ENCODE data around the gene ARHGEF28.

ARHGEF28 gene, protein sequence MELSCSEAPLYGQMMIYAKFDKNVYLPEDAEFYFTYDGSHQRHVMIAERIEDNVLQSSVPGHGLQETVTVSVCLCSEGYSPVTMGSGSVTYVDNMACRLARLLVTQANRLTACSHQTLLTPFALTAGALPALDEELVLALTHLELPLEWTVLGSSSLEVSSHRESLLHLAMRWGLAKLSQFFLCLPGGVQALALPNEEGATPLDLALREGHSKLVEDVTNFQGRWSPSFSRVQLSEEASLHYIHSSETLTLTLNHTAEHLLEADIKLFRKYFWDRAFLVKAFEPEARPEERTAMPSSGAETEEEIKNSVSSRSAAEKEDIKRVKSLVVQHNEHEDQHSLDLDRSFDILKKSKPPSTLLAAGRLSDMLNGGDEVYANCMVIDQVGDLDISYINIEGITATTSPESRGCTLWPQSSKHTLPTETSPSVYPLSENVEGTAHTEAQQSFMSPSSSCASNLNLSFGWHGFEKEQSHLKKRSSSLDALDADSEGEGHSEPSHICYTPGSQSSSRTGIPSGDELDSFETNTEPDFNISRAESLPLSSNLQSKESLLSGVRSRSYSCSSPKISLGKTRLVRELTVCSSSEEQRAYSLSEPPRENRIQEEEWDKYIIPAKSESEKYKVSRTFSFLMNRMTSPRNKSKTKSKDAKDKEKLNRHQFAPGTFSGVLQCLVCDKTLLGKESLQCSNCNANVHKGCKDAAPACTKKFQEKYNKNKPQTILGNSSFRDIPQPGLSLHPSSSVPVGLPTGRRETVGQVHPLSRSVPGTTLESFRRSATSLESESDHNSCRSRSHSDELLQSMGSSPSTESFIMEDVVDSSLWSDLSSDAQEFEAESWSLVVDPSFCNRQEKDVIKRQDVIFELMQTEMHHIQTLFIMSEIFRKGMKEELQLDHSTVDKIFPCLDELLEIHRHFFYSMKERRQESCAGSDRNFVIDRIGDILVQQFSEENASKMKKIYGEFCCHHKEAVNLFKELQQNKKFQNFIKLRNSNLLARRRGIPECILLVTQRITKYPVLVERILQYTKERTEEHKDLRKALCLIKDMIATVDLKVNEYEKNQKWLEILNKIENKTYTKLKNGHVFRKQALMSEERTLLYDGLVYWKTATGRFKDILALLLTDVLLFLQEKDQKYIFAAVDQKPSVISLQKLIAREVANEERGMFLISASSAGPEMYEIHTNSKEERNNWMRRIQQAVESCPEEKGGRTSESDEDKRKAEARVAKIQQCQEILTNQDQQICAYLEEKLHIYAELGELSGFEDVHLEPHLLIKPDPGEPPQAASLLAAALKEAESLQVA (N-terminal part only)

DNA sequence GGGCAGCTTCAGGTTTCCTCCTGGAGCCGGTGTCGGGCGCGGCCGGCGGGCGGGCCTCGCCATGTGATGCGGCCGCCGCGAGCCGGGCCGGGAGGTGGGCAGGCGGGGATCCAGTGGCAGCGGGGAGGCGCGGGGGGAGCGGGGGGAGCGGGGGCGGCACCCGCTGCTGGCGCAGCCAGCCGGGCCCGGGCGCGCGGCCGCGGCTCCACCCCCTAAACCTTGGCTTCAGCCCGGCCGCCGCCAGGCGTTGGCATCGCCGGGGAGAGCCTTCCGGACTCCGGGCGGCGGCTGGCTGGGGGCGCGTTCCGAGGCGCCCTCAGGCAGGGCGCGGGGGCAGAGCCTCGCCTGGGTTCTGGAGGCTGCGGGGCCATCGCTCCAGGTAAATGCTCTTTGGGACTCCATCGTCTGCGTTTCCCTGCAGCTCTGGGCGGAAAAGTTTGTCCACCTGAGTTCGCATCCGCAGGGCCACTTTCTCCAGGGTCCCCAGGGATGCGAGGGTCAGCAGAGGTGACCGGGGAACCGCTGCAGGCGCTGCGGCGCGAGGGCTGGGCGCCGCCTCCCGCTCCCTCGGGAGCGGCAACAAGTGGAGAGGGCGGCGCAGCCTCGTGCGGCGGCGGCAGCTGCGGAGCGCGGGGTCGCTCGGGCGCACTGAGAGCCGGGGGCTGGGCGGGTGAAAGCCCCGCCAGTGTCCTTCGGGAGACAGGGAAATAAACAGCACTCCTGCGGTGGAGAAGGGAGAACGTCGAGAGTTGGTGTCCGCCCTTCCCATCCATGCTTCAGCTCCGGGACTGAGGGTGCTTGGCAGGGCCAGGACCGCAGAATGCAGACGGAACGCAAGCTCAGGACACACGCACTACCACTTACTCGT lies at the start of gene ARHGEF28:
Gene ARHGEF28, plus strand, starts transcription at position 253 of the 868 bp plus-strand sequence. CDS start 58,656 bp downstream, outside the sequence.
- no peak for DNase-seq (ENCODE audit: low read depth)

DNA sequence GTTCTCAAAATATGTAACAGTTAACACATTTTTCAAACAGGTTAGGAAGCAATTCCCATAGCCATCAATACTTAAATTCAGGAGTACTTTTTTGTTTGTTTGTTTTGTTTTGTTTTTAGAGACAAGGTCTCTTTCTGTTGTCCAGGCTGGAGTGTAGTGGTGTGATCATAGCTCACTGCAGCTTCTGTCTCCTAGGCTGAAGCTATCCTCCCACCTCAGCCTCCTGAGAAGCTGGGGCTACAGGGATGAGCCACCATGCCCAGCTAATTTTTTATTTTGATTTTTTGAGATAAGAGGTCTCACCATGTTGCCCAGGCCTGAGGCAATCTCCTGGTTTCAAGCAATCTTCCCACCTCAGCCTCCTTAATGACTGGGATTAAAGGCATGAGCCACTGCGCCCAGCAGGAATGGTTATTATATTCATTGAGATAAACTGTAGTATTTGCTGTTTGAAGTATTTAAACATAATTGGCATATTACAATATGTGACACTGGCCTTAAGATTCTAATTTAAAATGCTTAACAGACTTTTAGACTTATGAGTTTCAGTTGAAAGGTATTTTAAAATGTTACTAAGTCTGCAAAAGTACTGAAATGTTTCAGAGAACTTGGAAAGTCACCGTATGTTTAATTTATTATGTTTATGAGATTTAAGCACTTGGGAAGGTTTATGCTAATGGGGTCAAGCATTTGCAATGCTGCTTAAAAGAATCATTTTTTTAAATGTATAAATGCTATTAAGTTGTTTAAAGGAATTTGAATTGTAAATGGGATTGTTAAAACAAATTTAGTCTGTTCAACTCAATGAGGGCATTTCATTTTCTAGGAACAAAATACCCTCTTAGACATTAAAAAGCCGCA lies 43.5 kb upstream of the ARHGEF28 start:
- DNase-seq (ENCODE audit: low read depth) = no peak

DNA sequence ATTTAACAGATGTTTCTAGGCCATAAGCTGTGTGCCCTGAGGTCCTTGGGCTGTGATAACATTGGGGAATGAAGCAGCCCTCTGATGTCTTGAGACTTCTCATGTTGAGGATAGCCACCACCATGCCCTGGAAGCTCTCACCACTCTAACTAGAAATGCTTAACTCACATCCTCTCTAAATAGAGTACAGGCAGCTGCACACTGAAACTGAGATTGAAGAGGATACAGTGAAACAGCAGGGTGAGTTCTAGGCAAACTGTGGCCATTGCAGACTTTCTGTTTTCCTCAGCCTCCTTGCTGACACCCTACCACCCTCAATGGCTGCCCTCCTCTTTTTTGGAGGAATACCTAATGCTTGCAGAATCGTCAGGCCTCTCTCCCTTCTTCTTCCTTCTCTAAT lies 38.1 kb upstream of the ARHGEF28 start:
- DNase-seq (ENCODE audit: low read depth) = no peak

DNA sequence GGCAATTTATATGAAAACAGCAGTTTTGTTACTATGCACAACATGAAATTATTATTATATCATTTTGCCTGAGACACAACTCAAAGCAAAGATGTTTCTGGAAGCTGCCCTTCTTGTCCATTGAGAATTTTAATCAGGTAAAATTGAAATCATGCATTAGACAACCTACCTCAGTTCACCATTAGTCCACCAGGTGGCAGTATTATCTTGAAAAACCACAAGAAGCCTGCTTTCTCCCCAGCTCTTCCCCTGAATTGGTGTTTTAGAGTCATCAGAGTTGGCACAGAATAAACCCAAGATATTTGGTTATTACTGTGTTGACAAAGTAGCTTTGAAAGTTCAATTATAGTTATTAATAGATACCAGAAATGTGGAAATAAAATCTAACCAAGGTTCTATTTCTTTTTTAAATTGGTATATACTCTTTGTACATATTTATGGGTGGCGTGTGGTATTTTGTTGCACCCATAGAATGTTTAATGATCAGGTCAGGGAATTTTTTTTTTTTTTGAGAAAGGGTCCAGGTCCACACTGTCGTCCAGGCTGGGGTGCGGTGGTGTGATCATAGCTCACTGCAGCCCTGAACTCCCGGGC lies 34.8 kb upstream of the ARHGEF28 start:
- DNase-seq (ENCODE audit: low read depth) = peak; percentile 66

DNA sequence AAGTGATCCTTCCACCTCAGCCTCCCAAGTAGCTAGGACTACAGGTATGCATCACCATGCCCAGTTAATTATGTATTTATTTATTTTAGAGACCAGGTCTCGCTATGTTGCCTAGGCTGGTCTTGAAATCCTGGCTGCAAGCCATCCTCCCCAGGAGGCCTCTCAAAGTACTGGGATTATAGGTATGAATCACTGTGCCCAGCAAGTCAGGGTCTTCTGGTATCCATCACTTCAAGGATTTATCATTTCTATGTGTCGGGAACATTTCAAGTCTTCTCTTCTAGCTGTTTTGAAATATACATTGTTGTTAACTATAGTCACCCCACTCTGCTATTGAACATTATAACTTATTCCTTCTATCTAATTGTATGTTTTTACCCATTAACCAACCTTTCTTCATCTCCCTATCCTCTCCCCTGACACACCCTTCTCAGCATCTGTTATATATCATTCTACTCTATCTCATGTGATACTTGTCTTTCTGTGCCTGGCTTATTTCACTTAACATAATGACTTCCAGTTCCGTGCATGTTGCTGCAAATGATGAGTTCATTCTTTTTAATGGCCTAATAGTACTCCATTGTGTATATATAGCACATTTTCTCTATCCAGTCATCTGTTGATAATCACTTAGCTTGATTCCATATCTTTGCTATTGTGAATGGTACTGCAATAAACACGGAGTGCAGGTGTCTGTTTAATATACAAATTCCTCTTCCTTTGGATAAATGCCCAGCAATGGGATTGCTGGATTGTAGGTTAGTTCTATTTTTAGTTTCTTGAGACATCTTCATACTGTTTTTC lies 34.1 kb upstream of the ARHGEF28 start:
- DNase-seq (ENCODE audit: low read depth) = no peak

DNA sequence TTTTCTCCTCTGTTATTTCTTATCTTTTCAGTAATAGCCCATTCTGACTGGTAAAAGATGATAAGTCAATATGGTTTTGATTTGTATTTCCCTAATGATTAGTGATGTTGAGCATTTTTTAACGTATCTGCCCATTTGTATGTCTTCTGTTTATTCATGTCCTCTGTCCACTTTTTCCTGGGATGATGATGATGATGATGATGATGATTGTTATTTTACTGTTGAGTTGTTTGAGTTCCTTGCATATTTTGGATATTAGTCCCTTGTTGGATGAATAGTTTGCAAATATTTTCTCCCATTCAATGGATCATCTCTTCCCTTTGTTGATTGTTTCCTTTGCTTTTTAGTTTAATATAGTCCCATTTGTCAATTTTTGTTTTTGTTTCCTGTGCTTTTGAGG lies 33.4 kb upstream of the ARHGEF28 start:
- DNase-seq (ENCODE audit: low read depth) = no peak

DNA sequence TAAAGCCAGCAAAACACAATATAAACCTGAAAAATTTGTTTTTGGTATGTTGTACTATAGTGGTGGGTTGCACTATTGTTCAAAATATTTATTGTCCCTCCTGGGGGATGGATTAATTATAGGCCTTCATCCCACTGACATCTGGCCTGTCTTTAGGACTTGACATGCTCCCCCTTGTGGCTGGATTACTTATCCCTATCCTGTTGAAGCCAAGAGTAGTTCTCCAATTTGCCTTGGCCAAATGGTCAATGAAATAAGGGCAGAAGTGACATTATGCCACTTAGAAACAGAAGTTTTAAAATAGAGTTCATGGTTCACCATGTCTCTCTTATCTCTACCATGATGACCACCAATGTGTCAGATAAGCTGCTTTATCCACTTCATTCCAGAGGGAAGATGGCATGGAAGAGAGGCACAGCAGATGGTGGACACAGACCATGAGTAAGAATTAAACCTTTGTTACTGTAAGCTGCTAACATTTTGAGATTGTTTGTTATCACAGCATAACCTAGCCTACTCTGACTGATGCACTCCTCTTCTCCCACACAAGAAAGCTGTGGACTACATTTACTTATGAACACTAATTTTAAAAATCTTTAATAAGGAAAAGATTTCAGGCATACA lies 29.2 kb upstream of the ARHGEF28 start:
- no peak for DNase-seq (ENCODE audit: low read depth)

DNA sequence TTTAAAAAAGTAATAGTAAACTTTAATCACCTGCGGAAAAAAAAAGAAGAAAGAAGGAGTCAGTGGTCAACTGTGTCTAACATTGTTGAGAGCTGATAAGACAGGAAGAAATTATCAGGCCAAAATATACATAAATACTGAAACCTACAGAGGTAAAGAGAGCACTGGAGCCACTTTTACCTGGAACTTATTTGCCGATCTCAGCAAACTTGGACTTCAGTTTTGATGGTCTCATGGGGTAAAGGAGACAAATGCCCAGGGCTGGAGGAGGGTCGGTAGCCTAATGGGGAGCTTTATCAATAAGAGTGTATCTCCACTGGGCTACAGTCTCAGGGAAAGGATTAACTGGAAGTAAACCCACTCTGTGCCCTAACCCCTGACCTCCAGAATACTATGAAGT lies 26.6 kb upstream of the ARHGEF28 start:
- no peak for DNase-seq (ENCODE audit: low read depth)

DNA sequence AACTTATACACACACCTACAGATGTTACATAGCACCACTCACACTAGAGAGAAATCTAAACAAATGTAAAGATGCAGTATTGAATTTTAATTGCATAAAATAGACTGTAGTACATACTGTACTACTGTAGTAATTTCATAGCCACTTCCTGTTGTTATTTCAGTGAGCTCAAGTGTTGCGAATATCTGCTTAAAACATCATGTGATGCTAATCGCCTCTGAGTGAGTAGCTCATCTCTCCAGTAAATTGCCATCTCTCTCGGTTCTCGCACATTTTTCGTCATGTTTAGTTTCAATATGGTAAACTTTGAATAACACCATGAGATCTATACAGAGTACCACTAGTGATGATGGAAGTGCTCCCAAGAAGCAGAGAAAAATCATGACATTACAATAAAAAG lies 22.0 kb upstream of the ARHGEF28 start:
- no peak for DNase-seq (ENCODE audit: low read depth)

DNA sequence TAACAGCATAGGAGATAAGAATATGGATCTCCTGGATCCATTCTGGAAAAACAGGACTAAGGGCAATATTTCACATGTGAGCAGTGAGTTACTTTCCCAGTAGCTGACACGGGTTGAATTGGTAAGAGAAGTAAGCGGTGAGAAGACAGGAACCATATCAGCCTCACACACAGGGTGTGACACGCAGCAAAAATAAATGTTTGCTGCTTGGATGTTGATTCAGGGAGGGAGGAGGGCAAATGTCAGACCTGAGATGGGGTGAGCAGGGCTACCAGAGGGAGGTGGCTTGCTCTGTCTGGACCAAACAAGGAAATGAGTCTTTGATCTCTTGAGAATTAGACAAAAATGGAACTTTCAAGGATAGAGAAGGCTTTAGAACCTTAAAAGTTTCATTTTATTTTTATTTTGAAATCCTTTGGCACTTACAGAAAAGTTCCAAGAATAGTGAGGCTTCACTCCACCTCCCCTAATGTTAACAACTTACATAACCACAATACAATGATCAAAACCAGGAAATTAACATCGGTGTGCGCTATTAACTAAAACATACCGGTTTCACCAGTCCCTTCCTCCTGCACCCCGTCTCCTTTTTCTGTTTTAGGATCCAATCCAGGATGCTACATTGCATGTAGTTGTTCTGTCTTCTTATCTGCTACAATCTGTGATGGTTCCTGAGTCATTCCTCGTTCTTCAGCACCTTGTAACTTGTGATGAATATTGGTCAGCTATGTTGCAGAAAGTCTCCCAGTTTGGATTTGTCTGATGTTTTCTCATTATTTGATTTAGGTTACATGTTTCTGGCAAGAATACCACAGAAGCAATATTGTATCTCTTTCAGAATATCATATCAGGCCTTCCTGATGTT lies 20.5 kb upstream of the ARHGEF28 start:
- no peak for DNase-seq (ENCODE audit: low read depth)

DNA sequence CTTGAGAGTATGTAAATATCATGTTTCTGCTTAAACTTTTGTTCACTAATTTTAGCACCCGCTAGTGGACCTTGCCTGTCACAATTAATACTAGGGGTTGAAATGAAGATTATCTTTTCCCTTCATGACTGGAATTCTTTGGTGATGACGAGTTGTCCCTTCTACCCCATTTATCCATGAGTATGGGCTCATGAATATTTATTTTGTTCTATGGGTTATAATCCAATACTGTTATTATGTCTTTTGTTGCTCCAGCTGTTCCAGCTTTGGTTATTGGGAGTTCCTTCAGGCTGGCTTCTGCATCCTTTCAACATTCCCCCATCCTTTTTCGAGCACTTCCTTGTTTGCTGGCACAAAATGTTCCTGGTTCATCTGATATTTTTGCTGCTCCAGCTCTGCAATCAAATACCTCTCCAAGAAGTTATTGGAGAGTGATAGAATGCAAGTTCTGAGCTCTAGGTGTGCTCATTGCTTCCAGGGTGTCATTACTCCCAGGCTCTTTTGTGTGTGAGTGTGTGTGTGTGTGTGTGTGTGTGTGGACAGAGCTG lies 19.7 kb upstream of the ARHGEF28 start:
- DNase-seq (ENCODE audit: low read depth) = no peak

DNA sequence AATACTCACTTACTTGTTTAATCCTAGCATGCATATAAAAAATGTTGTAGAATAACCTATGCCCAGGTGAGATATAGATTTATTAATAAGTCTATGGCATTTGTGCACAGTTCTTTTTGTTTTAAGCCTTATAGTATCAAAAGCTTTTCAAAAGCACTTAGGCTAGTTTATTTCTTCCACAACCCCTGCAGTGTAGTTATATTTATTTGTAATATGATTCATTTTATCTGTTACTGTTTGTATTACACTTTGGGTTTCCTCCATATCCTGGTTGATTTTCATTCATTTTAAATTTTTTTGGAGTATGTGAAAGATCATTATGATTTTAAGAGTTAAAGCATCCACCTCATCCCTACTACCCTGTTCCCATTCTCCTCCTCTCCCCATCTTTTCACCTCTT lies 18.8 kb upstream of the ARHGEF28 start:
- DNase-seq (ENCODE audit: low read depth) = no peak

DNA sequence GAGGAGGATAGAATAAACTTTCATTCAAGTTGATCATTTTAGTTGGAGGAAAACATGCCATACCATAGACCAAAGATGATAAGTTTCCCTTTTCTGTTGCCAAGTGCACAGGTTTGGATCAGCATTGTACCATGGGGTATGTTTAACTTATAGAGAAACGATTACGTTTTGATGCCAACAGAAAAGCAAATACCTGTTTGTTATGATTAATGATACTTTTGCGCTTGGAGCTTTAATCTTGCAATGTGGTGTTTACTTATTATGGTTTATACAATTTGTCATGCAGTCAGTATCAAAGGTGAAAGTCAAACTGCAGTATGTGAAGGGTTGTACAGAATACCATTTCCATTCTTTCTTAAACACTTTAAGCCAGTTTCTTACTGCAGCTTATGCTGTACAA lies 13.2 kb upstream of the ARHGEF28 start:
- DNase-seq (ENCODE audit: low read depth) = no peak

DNA sequence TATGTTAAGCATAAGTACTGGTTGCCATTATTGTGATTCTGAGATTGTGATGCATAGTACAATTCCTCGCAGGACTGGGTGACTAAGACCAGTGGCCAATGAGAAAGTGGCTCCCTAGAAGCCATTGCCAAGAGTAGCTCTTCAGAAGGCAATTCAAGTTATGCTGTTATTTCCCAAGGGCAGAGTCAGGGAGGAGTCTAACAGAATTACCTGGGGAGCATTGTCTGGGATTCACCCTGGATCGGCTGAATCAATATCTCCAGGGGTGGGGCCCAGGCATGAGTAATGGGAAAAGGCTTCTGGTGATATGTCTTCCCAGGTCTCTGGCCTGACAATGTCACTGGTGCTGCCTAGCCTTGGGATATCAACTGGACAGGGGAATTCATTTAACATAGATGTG lies 10.9 kb upstream of the ARHGEF28 start:
- no peak for DNase-seq (ENCODE audit: low read depth)

DNA sequence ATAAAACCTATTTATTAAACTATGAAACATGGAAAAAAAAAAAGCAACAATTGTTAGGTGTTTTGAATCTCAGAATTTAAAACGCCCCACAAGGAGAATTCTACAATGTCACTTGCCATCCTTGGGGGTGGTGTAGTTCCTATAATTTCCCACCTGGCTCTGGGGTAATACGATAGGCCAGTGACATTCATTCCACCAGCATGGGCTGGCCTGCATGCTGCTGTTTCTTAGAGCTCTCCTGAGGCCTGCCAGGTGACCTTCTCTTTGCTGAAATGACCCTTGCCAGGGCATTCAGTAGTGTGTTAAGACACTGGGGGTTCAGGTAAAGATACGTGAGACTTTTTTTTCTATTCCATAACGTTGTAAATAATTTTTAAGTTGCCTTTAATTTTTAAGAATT lies 10.0 kb upstream of the ARHGEF28 start:
- DNase-seq (ENCODE audit: low read depth) = no peak

DNA sequence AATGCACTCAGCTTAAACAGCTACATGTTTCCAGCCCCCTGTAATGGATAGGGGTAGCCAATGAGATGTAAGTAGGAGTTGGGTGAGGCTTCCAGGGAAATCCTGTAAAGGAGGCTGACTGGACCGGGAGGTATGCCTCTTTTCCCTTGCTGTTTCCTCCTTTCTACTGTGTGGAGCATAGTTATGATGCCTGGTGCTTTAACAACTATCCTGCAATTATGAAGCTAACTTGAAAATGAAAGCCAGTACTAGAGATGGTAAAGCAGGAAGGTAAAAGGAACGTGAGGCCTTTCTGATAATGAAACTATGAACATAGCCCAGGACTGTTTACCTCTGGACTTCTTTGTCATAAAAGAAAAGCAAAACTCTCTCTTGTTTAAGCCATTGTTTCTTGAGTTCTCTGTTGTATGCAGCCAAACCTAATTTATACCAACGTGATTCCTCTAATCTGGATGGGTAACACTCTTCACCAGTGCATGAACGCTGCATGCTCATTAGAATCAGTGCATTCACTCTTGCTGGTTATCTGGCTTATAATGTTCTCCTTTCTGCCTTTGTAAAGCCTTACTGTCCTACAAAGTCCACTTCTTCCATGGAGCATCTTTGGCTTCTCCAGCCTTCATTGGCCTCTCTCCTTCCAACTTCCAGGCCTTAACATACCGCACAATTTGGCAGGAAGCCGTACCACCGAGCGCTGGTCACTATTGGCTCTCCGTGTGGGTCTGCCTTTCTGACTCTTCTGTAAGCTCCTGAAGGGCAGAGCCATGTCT lies 8.3 kb upstream of the ARHGEF28 start:
- DNase-seq (ENCODE audit: low read depth) = no peak

All from GM04504 (cell line).